ENCODE measurements around the gene COL25A1. TPM values are rescaled to one million over a fixed set of nuclear protein-coding genes. Genes with fewer than 3 reads are reported as not detected.

The COL25A1 gene
- total RNA-seq, 4 donors from 2014 or later = 7.1 to 21.3 (median 12.6) TPM

DNA sequence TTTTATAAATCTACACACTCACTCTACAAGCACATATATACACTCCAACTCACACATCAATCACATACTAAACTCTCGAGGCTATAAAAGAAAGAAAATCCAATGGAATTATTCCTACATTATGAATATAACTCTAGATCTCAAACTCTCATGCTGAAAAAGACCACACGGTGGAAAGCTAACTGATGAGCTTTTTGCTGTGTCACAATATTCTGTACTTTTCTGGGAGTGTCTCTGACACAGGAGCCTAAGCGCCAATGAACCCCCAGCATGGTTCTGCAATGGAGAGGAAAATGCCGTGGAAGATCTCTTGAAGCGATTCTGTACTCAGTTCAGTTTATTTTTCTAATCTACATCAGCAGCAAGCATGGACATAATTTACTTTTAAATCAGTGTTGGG lies 415.4 kb downstream of the COL25A1 start:
- no peak for DNase-seq (ENCODE audit: low spot score)
- TF ChIP-seq, protein P1, sequence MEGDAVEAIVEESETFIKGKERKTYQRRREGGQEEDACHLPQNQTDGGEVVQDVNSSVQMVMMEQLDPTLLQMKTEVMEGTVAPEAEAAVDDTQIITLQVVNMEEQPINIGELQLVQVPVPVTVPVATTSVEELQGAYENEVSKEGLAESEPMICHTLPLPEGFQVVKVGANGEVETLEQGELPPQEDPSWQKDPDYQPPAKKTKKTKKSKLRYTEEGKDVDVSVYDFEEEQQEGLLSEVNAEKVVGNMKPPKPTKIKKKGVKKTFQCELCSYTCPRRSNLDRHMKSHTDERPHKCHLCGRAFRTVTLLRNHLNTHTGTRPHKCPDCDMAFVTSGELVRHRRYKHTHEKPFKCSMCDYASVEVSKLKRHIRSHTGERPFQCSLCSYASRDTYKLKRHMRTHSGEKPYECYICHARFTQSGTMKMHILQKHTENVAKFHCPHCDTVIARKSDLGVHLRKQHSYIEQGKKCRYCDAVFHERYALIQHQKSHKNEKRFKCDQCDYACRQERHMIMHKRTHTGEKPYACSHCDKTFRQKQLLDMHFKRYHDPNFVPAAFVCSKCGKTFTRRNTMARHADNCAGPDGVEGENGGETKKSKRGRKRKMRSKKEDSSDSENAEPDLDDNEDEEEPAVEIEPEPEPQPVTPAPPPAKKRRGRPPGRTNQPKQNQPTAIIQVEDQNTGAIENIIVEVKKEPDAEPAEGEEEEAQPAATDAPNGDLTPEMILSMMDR (IDR thresholded peaks at IDR 0.05) = no peak
- no peak for ATAC-seq (ENCODE audit: low FRiP score)

DNA sequence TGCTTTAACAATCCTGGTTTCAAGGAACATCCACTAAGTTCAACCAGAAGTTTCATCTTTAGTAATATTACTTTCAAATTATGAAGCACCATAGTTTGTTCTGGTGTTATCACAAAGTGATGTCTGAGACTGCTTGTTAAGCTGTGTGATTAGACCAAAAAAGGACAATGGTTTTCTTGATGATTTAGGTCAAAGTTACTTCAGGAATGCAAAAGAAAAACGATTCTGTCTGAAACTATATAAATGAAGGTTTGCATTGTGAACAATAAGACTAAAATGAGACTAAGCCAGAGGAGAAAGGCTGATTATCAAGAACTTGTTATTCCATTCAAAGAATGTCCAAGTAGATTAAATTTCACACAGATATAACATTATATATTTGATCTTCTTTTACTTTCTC lies 417.2 kb downstream of the COL25A1 start:
- ATAC-seq (ENCODE audit: low FRiP score) = no peak
- TF ChIP-seq, protein P1 (IDR thresholded peaks at IDR 0.05) = no peak
- DNase-seq (ENCODE audit: low spot score) = no peak

DNA sequence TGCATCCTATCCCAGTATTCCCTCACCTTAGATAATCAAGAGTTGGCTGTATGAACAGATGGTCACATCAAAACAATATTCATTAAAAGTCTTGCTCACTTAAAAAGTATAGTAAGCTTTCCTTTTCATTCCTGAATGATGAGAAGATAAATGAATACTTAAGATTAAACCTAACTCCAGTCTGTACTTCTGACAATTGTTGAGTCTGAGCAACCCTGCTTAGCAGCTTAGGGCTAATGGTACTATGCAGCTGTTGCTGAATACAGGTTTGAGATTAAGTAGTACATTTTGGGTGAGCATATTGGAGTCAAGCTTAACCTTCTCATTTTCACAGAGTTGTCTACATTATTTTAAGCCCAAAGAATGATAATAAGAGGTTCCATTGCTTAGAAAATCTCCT lies 417.9 kb downstream of the COL25A1 start:
- DNase-seq (ENCODE audit: low spot score) (no peak), ATAC-seq (ENCODE audit: low FRiP score) (no peak)
- TF ChIP-seq, protein P1 (IDR thresholded peaks at IDR 0.05) = no peak

- ATAC-seq (ENCODE audit: low FRiP score) (no peak), DNase-seq (ENCODE audit: low spot score) (no peak)
- TF ChIP-seq, protein P1 (IDR thresholded peaks at IDR 0.05) = no peak
These were observed 420.5 kb downstream of the COL25A1 start for GRCh38 chr4:108881986-108882385.

- TF ChIP-seq, protein P1 (IDR thresholded peaks at IDR 0.05) = no peak
- no peak for ATAC-seq (ENCODE audit: low FRiP score)
- DNase-seq (ENCODE audit: low spot score) = no peak
These were observed 421.3 kb downstream of the COL25A1 start for GRCh38 chr4:108881190-108881589.

DNA sequence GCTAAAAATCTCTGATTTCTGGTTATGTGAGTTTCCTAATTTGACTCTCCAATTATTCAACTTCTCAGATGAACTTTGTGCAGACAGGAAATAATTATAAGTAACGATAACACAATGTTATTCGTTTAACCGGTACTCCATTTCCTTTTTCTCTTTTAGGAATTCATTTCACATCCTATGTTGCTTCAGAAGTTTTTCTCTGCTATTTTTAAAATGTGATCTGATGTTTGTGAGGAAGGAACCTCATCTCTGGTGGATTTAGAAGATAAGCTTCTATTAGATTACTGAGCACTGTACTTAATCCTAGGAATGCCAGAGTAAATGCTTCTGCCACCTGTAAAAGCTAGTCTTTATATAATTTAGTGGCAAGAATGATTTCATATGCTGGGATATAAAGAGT lies 423.7 kb downstream of the COL25A1 start:
- DNase-seq (ENCODE audit: low spot score) = no peak
- TF ChIP-seq, protein P1 (IDR thresholded peaks at IDR 0.05) = no peak
- no peak for ATAC-seq (ENCODE audit: low FRiP score)

DNA sequence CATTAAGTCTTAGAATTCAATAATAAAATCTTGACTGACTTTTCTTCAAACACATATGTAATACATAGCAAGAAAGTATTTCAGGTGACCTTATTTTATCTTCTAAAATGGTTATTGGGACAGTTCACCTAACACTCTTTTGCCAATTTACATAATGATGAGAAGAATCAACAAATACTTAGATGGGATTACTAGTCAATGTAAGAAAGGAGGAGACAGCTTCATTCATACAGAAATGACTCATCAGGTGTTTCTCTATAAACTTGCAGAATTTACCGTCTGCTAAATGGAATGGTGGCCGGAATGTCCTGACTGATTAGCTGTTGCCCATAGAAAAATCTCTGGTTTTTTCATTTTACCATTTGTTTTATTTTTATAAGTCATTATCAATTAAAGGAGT lies 424.6 kb downstream of the COL25A1 start:
- ATAC-seq (ENCODE audit: low FRiP score) = no peak
- no peak for DNase-seq (ENCODE audit: low spot score)
- TF ChIP-seq, protein P1 (IDR thresholded peaks at IDR 0.05) = no peak
